ENCODE measurements around the gene B3GNT3.
A peak's percentile ranks its signal among the peaks of the same experiment; 100 is the strongest.

B3GNT3 gene

GRCh38 chr19:17861542-17862402 lies 66.8 kb downstream of the B3GNT3 start:
- no peak for TF ChIP-seq CTCF (IDR thresholded peaks at IDR 0.05; ENCODE audit: low read depth, low read length, missing control alignments)
- no peak for DNase-seq (ENCODE audit: extremely low read depth, low read depth)
- H3K4me3 ChIP-seq (replicated peaks; ENCODE audit: low read depth, low read length): peak overlapping the region; percentile 92

- no peak for TF ChIP-seq CTCF (IDR thresholded peaks at IDR 0.05; ENCODE audit: low read depth, low read length, missing control alignments)
- no peak for DNase-seq (ENCODE audit: extremely low read depth, low read depth)
- H3K4me3 ChIP-seq (replicated peaks; ENCODE audit: low read depth, low read length): peak overlapping the region; percentile 92
Measured at GRCh38 chr19:17862711-17863519, 68.0 kb downstream of the B3GNT3 start.
